Spinal cord (tissue), 10 donors: ENCODE data around the gene MTFP1. TPM values are rescaled to one million over a fixed set of nuclear protein-coding genes. Genes with fewer than 3 reads are reported as not detected.

Experiments
- DNase-seq, 6 donors: peaks; one replicate each; pipeline versions ENCODE4 v3.0.0 to v3.0.0-alpha.2; 2013 to 2015; ENCODE audit warnings: low spot score in 6 of 6, low read depth in 4 of 6
- H3K27ac ChIP-seq: one replicate; pipeline ENCODE4 v1.5.1; 2013; ENCODE audit warnings: low read depth, low read length, control low read depth
- H3K27me3 ChIP-seq: one replicate; pipeline ENCODE4 v1.6.1; 2013; ENCODE audit warnings: low read length; ENCODE audit not compliant: control insufficient read depth, insufficient read depth
- H3K36me3 ChIP-seq: one replicate; pipeline ENCODE4 v1.6.1; 2013; ENCODE audit warnings: low read length; ENCODE audit not compliant: control insufficient read depth, insufficient read depth
- H3K4me1 ChIP-seq: one replicate; pipeline ENCODE4 v1.6.1; 2013; ENCODE audit warnings: low read length; ENCODE audit not compliant: control insufficient read depth, insufficient read depth
- H3K4me3 ChIP-seq: one replicate; pipeline ENCODE4 v1.5.1; 2013; ENCODE audit warnings: low read depth, low read length, control low read depth
- H3K9me3 ChIP-seq: one replicate; pipeline ENCODE4 v1.6.1; 2013; ENCODE audit warnings: low read length; ENCODE audit not compliant: control insufficient read depth, insufficient read depth
- WGBS: methylation state at CpG from one replicate; pipeline ENCODE4 v1.1.5; 2013; ENCODE audit warnings: missing lambda C conversion rate; ENCODE audit not compliant: insufficient coverage; 5-methylcytosine and 5-hydroxymethylcytosine counted together
- polyA plus RNA-seq, 2 donors: library from polyadenylated mRNA; unstranded; fragments of 120-200 nt; gene quantifications; one replicate each; pipeline ENCODE4 v1.2.1, GENCODE V29; 2013; ENCODE audit not compliant: insufficient read length in 2 of 2
- total RNA-seq, 2 donors: library from RNA; depleted of rRNA in 1 of 2; stranded (reverse); fragments of 120-200 nt in 1 of 2; fragments of >200 nt in 1 of 2; gene quantifications; one replicate each; pipeline versions ENCODE4 v1.2.3 to v1.2.4, GENCODE V29; 2013 to 2014
- donor health status: healthy.

MTFP1 gene
- total and polyA plus RNA-seq, 4 donors = 2.1 to 9.5 (median 6.4) TPM

GRCh38 chr22:30413745-30414524 is 11.6 kb upstream of the MTFP1 start:
- Histone ChIP-seq H3K4me3 (no peak overlapping the region), H3K27me3 (no peaks in the 10 kb centered on the region), H3K27ac (no peak overlapping the region), H3K4me1 (peaks cover 4% of the 10 kb centered on the region), H3K36me3 (peaks cover 74% of the 10 kb centered on the region), H3K9me3 (no peaks in the 10 kb centered on the region)
- 84% methylated on average over 3 of the region's 5 CpGs for WGBS
- DNase-seq = no peak

DNA sequence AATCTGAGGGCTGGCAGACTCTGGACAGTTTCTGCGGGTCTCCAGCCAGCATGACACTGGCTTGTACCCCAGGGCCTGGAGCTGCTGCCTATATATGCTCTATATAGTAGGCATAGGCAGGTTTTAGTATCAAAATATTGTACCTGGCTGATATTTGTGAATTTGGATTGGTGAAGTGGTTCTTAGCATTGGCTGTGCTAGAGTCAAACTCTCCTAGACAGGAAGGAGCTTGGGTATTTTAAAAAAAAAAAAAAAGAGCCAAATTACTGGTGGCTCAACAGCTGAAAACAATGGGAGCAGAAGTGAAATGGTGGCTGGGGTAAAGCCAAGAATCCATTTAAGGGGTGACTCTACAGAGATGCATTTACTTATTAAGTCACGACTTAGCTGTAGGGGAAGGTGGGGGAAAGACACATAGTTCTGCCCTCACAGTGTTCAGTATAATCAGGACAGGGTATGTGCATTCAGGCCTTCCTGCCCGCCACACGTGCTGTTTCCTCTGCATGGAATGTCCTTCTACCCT is 11.0 kb upstream of the MTFP1 start:
- 92% methylated on average over 3 of the region's 4 CpGs for WGBS

DNA sequence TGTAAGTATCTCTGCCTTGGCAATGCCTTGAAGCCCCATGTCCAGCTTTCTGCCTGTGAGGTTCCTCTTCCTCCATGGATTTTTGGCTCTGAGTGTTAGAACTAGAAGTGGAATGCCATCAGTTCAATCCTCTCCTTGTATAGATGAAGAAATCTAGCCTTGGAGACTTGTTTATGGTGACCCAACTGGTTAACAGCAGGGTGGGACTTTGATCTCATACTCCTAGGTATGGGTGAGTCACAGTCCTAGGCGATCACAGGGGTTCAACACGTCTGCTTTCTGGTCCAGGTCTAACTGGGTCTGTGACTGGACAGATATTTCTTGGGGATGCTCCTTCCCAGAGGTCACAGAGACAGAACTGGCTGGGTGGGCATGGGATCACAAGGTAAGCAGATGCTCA is 9.2 kb upstream of the MTFP1 start:
- DNase-seq = no peak
- Histone ChIP-seq H3K36me3 (peaks cover 57% of the 10 kb centered on the region), H3K27ac (no peak overlapping the region), H3K4me1 (peaks cover 13% of the 10 kb centered on the region), H3K9me3 (no peaks in the 10 kb centered on the region), H3K27me3 (no peaks in the 10 kb centered on the region), H3K4me3 (no peak overlapping the region)
- 90% methylated on average over 2 of the region's 2 CpGs for WGBS

More for the DNA sequence above, 11.0 kb upstream of the MTFP1 start:
- H3K27ac ChIP-seq = no peak overlapping the region
- no peak for DNase-seq
- no peaks in the 10 kb centered on the region for H3K9me3 ChIP-seq
- no peak overlapping the region for H3K4me3 ChIP-seq
- H3K4me1 ChIP-seq = peaks cover 8% of the 10 kb centered on the region
- H3K27me3 ChIP-seq = no peaks in the 10 kb centered on the region
- H3K36me3 ChIP-seq = peaks cover 68% of the 10 kb centered on the region

DNA sequence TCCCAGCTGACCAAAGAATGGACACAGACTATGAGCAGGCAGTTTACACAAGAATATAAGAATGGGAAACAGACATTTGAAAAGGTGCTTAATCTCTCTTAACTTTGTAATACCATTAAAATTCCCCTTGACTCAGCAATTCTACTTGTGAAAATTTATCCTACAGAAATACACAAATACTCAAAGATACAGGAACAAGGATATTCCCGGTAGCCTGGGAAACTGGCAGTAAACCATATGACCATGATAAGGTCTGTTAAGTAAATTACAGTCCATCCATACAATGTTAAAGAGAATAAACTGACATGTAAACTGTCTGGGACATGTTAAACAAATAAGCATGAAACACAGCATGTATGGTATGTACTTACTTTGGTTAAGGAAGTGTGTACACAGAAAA is 8.7 kb upstream of the MTFP1 start:
- peaks cover 53% of the 10 kb centered on the region for H3K36me3 ChIP-seq
- no peak overlapping the region for H3K27ac ChIP-seq
- H3K27me3 ChIP-seq = no peaks in the 10 kb centered on the region
- peaks cover 13% of the 10 kb centered on the region for H3K4me1 ChIP-seq
- H3K4me3 ChIP-seq = no peak overlapping the region
- no CpG with 5 or more reads among the region's 1 CpG for WGBS
- H3K9me3 ChIP-seq = no peaks in the 10 kb centered on the region
- DNase-seq = no peak

- H3K27me3 ChIP-seq = no peaks in the 10 kb centered on the region
- peak overlapping the region; percentile 69 for H3K27ac ChIP-seq
- H3K9me3 ChIP-seq = no peaks in the 10 kb centered on the region
- no peak overlapping the region for H3K4me3 ChIP-seq
- H3K4me1 ChIP-seq = peaks cover 48% of the 10 kb centered on the region
- H3K36me3 ChIP-seq = peaks cover 27% of the 10 kb centered on the region
- 37% methylated on average over 3 of the region's 6 CpGs for WGBS
- peak in 1 of 6 donors; percentile 61 for DNase-seq
Observed at GRCh38 chr22:30420347-30421125, 5.0 kb upstream of the MTFP1 start.

DNA sequence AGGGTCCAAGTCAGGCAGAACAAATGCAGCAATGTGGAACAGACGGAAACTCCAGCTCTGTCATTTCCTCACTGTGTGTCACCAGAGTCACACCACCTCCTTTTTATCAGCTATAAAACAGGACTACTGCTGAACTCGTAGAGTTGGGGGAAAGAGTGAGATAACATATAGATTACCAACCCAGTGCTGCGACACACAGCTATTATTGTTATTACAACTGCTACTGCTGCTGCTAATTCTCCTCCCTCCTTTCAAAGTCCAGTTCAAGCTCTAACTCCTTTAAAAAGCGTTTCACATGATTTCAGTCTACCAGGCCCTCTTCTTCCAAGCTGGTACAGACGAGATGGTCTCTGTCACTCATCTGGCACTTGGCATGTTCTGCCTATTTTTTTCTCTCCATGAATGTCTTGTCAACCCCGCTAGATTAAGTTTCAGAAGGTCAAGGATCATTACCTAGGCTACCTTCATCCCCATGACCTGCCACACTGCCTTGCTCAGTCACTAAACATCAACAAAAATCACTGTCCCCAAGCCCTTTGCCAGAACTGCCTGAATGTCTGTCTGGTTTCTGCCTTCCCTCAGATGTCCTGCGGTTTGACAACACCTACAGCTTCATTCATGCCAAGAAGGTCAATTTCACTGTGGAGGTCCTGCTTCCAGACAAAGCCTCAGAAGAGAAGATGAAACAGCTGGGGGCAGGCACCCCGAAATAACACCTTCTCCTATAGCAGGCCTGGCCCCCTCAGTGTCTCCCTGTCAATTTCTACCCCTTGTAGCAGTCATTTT is 3.7 kb upstream of the MTFP1 start:
- Histone ChIP-seq H3K27me3 (no peaks in the 10 kb centered on the region), H3K27ac (peak overlapping the region; percentile 98), H3K4me3 (no peak overlapping the region), H3K4me1 (peaks cover 61% of the 10 kb centered on the region), H3K36me3 (peaks cover 17% of the 10 kb centered on the region), H3K9me3 (no peaks in the 10 kb centered on the region)
- no peak for DNase-seq
- WGBS = 68% methylated on average over 5 of the region's 8 CpGs

GRCh38 chr22:30422481-30423300 is 2.9 kb upstream of the MTFP1 start:
- H3K9me3 ChIP-seq = no peaks in the 10 kb centered on the region
- 24% methylated on average over 14 of the region's 18 CpGs for WGBS
- H3K27ac ChIP-seq = peak overlapping the region; percentile 98
- peaks cover 18% of the 10 kb centered on the region for H3K36me3 ChIP-seq
- H3K27me3 ChIP-seq = no peaks in the 10 kb centered on the region
- H3K4me1 ChIP-seq = peaks cover 65% of the 10 kb centered on the region
- H3K4me3 ChIP-seq = peak overlapping the region; percentile 65
- peak in 2 of 6 donors; percentile 71 to 80 for DNase-seq

- under 1% methylated on average over 45 of the region's 45 CpGs for WGBS
- H3K4me3 ChIP-seq = peak overlapping the region; percentile 65
- peaks cover 16% of the 10 kb centered on the region for H3K36me3 ChIP-seq
- no peak for DNase-seq
- H3K4me1 ChIP-seq = peaks cover 64% of the 10 kb centered on the region
- H3K27ac ChIP-seq = peak overlapping the region; percentile 98
- H3K27me3 ChIP-seq = no peaks in the 10 kb centered on the region
- H3K9me3 ChIP-seq = no peaks in the 10 kb centered on the region
Observed at GRCh38 chr22:30423301-30423958, 2.1 kb upstream of the MTFP1 start.
